ENCODE results near the gene C1orf116. TPM values are rescaled to one million over a fixed set of nuclear protein-coding genes. Genes with fewer than 3 reads are reported as not detected.

Gene C1orf116
- 0.08 TPM for total RNA-seq (ENCODE audit: unreplicated experiment)
- long read RNA-seq = 0 reads

DNA sequence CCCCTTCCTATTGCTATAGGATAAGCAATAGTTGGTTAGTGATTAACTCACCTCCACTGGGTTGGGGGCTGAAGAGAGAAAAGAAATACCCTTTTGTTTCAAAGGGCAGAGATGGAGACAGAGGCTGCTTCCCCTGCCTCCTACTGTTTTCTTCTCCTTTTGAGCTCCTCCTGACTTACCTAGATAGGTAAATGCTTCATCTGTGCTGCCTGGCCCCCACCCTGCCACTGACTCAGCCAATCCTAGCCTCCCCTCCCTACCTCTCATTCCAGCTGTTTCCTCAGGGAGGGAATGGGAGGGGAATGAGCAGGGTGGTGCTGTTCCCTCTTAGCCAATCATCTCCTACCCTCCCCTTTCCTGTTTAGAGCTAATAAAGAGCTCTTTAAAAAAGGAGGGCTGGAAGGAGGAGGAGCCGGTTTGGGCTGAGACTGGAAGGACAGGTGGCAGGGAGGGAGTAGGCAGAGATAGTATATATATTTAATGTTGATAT lies at the start of gene C1orf116:
Gene C1orf116 (minus strand): TSS at position 229 of the 490 bp plus-strand sequence. CDS start 5,158 bp downstream, outside the sequence.
- Mint-ChIP-seq H3K27ac (ENCODE audit: unreplicated experiment) (no peak within 1 kb of the TSS), H3K9me3 (ENCODE audit: unreplicated experiment) (no peaks in the 10 kb centered on the region), H3K4me1 (ENCODE audit: unreplicated experiment) (peaks cover 7% of the 10 kb centered on the region), H3K27me3 (ENCODE audit: unreplicated experiment) (peaks cover 2% of the 10 kb centered on the region), H3K36me3 (ENCODE audit: low read depth, unreplicated experiment) (no peaks in the 10 kb centered on the region), H3K4me3 (ENCODE audit: unreplicated experiment) (no peak within 1 kb of the TSS)
- DNase-seq (ENCODE audit: low spot score) = no peak
- TF ChIP-seq, protein P1, sequence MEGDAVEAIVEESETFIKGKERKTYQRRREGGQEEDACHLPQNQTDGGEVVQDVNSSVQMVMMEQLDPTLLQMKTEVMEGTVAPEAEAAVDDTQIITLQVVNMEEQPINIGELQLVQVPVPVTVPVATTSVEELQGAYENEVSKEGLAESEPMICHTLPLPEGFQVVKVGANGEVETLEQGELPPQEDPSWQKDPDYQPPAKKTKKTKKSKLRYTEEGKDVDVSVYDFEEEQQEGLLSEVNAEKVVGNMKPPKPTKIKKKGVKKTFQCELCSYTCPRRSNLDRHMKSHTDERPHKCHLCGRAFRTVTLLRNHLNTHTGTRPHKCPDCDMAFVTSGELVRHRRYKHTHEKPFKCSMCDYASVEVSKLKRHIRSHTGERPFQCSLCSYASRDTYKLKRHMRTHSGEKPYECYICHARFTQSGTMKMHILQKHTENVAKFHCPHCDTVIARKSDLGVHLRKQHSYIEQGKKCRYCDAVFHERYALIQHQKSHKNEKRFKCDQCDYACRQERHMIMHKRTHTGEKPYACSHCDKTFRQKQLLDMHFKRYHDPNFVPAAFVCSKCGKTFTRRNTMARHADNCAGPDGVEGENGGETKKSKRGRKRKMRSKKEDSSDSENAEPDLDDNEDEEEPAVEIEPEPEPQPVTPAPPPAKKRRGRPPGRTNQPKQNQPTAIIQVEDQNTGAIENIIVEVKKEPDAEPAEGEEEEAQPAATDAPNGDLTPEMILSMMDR (IDR thresholded peaks at IDR 0.05; ENCODE audit: unreplicated experiment) = no peak

DNA sequence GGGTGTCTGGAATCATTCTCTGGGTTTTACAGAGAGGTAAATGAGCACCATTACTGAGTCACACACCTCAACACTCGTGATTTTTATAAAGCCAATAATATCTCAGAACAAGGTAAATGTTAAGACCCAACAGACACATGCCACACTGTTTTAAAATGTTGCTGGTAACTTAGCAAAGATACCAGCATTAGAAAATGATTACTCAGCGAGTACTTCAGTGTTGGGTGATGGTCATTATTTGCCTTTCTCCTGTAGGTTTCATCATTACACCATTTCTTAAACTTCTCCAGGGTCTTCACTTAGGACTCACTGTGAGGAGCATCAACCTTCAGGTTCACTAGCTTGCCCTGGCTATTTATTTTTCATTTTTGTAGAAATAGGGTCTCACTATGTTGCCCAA lies 49.2 kb upstream of the C1orf116 start:
- Mint-ChIP-seq H3K36me3 (ENCODE audit: low read depth, unreplicated experiment) (no peaks in the 10 kb centered on the region), H3K9me3 (ENCODE audit: unreplicated experiment) (no peaks in the 10 kb centered on the region), H3K27me3 (ENCODE audit: unreplicated experiment) (no peaks in the 10 kb centered on the region)

DNA sequence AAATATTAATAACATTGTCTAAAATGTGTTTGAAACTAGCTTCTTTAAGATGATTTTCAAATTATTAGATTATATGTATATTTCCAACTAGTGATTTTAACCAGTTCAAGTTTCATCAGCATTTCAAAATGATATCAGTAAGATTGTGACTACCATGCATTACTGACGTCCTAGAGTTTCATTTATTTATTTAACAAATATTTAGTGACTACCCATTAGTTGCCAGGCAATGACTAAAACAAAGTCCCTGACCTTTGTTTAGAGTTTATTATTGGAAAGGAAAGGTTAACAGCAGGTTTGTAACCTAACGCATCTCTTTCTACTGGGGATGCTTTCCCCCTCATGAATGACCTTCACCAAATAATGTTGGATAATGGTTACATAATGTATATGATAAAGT lies 48.5 kb upstream of the C1orf116 start:
- Mint-ChIP-seq H3K27me3 (ENCODE audit: unreplicated experiment) (no peaks in the 10 kb centered on the region), H3K36me3 (ENCODE audit: low read depth, unreplicated experiment) (no peaks in the 10 kb centered on the region), H3K4me3 (ENCODE audit: unreplicated experiment) (no peak overlapping the region), H3K4me1 (ENCODE audit: unreplicated experiment) (peaks cover 23% of the 10 kb centered on the region), H3K9me3 (ENCODE audit: unreplicated experiment) (no peaks in the 10 kb centered on the region), H3K27ac (ENCODE audit: unreplicated experiment) (no peak overlapping the region)
- TF ChIP-seq, protein P1 (IDR thresholded peaks at IDR 0.05; ENCODE audit: unreplicated experiment) = no peak
- no peak for DNase-seq (ENCODE audit: low spot score)

More for the DNA sequence above, 49.2 kb upstream of the C1orf116 start:
- H3K4me1 Mint-ChIP-seq (ENCODE audit: unreplicated experiment) = peaks cover 26% of the 10 kb centered on the region
- H3K4me3 Mint-ChIP-seq (ENCODE audit: unreplicated experiment) = no peak overlapping the region
- no peak overlapping the region for H3K27ac Mint-ChIP-seq (ENCODE audit: unreplicated experiment)
- no peak for DNase-seq (ENCODE audit: low spot score)
- TF ChIP-seq, protein P1 (IDR thresholded peaks at IDR 0.05; ENCODE audit: unreplicated experiment) = no peak

DNA sequence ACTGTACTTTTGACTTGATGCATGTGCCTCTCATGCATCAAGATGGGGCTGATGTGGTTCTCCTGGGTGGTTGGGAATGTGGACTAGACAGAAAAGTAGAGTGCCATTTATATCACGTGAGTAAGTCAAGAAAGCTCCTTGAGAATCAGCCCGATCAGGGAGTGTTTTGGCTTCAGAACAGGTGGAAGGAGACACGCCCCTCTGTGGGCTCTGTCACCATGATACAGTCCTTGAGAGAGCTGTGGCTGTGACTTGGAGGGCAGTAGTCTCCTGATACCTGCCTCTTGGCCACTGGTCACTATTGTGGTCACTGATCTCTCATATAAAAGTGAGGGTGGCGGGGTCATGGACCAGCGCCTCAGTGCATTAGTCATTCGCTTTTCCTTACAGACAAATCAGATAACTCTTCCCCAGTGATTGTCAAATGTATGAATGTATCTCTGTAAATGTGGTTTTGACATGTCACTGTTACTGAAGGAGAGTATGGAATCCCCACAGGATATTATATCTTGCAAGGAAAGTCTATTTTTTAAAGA lies 47.2 kb upstream of the C1orf116 start:
- DNase-seq (ENCODE audit: low spot score) = no peak
- Mint-ChIP-seq H3K4me1 (ENCODE audit: unreplicated experiment) (peaks cover 15% of the 10 kb centered on the region), H3K4me3 (ENCODE audit: unreplicated experiment) (no peak overlapping the region), H3K27me3 (ENCODE audit: unreplicated experiment) (no peaks in the 10 kb centered on the region), H3K36me3 (ENCODE audit: low read depth, unreplicated experiment) (no peaks in the 10 kb centered on the region), H3K9me3 (ENCODE audit: unreplicated experiment) (no peaks in the 10 kb centered on the region), H3K27ac (ENCODE audit: unreplicated experiment) (no peak overlapping the region)
- TF ChIP-seq, protein P1 (IDR thresholded peaks at IDR 0.05; ENCODE audit: unreplicated experiment) = no peak

DNA sequence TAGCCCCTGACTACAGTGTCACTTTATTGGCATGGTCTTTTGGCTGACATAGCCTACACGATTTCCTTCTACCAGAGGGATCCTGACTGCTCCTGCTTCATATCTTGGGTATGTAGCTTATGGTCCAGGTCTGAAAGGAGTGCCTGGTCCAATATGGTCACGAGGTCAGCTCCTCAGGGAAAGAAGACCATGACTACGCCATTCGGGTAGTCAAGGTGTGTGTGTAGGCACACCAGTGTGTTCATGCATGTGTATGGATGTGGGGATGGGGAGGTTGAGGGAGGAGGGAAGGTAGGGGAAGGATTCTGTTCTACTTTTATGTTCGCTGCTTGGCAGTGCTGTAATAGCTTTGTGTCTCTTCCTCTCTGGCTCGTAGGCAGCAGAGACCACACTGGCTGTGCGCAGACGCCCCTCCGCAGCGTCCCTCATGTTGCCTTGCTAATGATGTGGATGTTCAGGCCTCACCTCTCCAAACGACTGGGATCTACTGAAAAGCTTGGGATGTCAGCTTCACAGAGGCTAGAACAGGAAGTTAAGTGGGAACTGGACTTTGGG lies 46.1 kb upstream of the C1orf116 start:
- H3K27ac Mint-ChIP-seq (ENCODE audit: unreplicated experiment) = no peak overlapping the region

More for the DNA sequence above, 46.1 kb upstream of the C1orf116 start:
- H3K9me3 Mint-ChIP-seq (ENCODE audit: unreplicated experiment) = no peaks in the 10 kb centered on the region
- no peak overlapping the region for H3K4me3 Mint-ChIP-seq (ENCODE audit: unreplicated experiment)
- no peaks in the 10 kb centered on the region for H3K36me3 Mint-ChIP-seq (ENCODE audit: low read depth, unreplicated experiment)
- DNase-seq (ENCODE audit: low spot score) = no peak
- H3K27me3 Mint-ChIP-seq (ENCODE audit: unreplicated experiment) = no peaks in the 10 kb centered on the region
- TF ChIP-seq, protein P1 (IDR thresholded peaks at IDR 0.05; ENCODE audit: unreplicated experiment) = no peak
- H3K4me1 Mint-ChIP-seq (ENCODE audit: unreplicated experiment) = peaks cover 7% of the 10 kb centered on the region
